ENCODE measurements around the gene NRG3. TPM values are rescaled to one million over a fixed set of nuclear protein-coding genes. Genes with fewer than 3 reads are reported as not detected.

NRG3 gene
- total and polyA plus RNA-seq, 9 donors: 0.04 to 4.5 (median 0.15) TPM; not detected in 2

- WGBS, 3 donors: 28 to 51% (median 43%) methylated on average over 5 of the region's 5 CpGs
- no peaks in the 10 kb centered on the region for H3K36me3 ChIP-seq
- no peaks in the 10 kb centered on the region for H3K27me3 ChIP-seq
- H3K4me3 ChIP-seq: no peak overlapping the region
- TF ChIP-seq POLR2A (IDR thresholded peaks at IDR 0.05): no peak
- TF ChIP-seq EP300 (IDR thresholded peaks at IDR 0.05): no peak
- TF ChIP-seq CTCF (IDR thresholded peaks at IDR 0.05): no peak
- H3K27ac ChIP-seq: no peak overlapping the region
- H3K9me3 ChIP-seq: no peaks in the 10 kb centered on the region
- no peak for DNase-seq
- intact Hi-C loops (cut with DNase I): no loop called here
- no peaks in the 10 kb centered on the region for H3K4me1 ChIP-seq (ENCODE audit: insufficient read depth)
These were observed 768.6 kb downstream of the NRG3 start for GRCh38 chr10:82643601-82644000.

DNA sequence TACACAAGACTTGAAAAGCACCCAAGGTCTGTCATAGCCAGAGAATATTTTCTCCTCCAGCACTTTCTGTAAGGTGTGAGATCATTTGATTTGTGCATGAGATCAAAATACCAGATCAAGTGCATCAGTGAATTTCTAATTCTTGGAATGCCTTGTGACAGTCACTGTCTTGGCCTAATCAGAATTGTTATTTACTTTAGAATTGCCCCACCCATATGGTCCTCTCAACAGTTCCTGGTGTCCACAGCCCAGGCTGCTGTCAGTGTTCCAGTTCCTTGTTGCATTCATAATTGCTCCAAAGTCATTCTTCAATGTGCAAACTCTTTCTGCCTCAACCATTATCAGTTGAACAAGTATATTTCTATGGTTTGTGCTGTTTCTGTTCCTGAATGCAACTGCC, 770.2 kb downstream of the NRG3 start:
- no peaks in the 10 kb centered on the region for H3K27me3 ChIP-seq
- TF ChIP-seq CTCF (IDR thresholded peaks at IDR 0.05) (no peak), EP300 (IDR thresholded peaks at IDR 0.05) (no peak), POLR2A (IDR thresholded peaks at IDR 0.05) (no peak)
- intact Hi-C loops (cut with DNase I): no loop called here
- no peak for DNase-seq
- H3K36me3 ChIP-seq: no peaks in the 10 kb centered on the region
- H3K27ac ChIP-seq: no peak overlapping the region
- H3K4me1 ChIP-seq (ENCODE audit: insufficient read depth): no peaks in the 10 kb centered on the region
- H3K4me3 ChIP-seq: no peak overlapping the region
- no peaks in the 10 kb centered on the region for H3K9me3 ChIP-seq

- Histone ChIP-seq H3K27ac (no peak overlapping the region), H3K4me1 (ENCODE audit: insufficient read depth) (no peaks in the 10 kb centered on the region), H3K4me3 (no peak overlapping the region), H3K27me3 (no peaks in the 10 kb centered on the region), H3K9me3 (no peaks in the 10 kb centered on the region), H3K36me3 (no peaks in the 10 kb centered on the region)
- WGBS, 3 donors: 37 to 41% (median 40%) methylated on average over 7 of the region's 7 CpGs
- no peak for DNase-seq
- TF ChIP-seq POLR2A (IDR thresholded peaks at IDR 0.05) (no peak), EP300 (IDR thresholded peaks at IDR 0.05) (no peak), CTCF (IDR thresholded peaks at IDR 0.05) (no peak)
- intact Hi-C loops (cut with DNase I): no loop called here
These were observed 778.5 kb downstream of the NRG3 start for GRCh38 chr10:82653244-82654155.

- Histone ChIP-seq H3K4me3 (no peak overlapping the region), H3K9me3 (no peaks in the 10 kb centered on the region), H3K4me1 (ENCODE audit: insufficient read depth) (no peaks in the 10 kb centered on the region), H3K27me3 (no peaks in the 10 kb centered on the region), H3K27ac (no peak overlapping the region), H3K36me3 (no peaks in the 10 kb centered on the region)
- no peak for TF ChIP-seq EP300 (IDR thresholded peaks at IDR 0.05)
- TF ChIP-seq CTCF (IDR thresholded peaks at IDR 0.05): no peak
- TF ChIP-seq POLR2A (IDR thresholded peaks at IDR 0.05): no peak
- DNase-seq: no peak
- intact Hi-C loops (cut with DNase I): no loop called here
These were observed 785.2 kb downstream of the NRG3 start for GRCh38 chr10:82660205-82660604.

Measured in ovary (tissue), 9 donors.